GM23338 (cell line): ENCODE results near the gene DPH1. TPM values are rescaled to one million over a fixed set of nuclear protein-coding genes. Genes with fewer than 3 reads are reported as not detected.

Experiments
- ATAC-seq: fragments of 200-7000 bp; cut with Tn5 transposase; 3 replicates; pipeline ENCODE4 v1.9.1; 2020
- DNase-seq: peaks from one replicate; pipeline ENCODE4 v3.0.0-alpha.2; 2015; ENCODE audit warnings: low spot score
- H2AFZ ChIP-seq: fragments of 200-600 bp; sonication (generic); 2 replicates; pipeline ENCODE4 v1.8.0; 2016; ENCODE audit warnings: antibody characterized with exemption, mild to moderate bottlenecking, moderate library complexity
- H3F3A ChIP-seq: fragments of 200-600 bp; sonication (generic); replicated peaks from 2 replicates; pipeline ENCODE4 v1.8.0; 2017; ENCODE audit warnings: antibody characterized with exemption, mixed run types, low read depth
- H3K27ac ChIP-seq: fragments of 200-600 bp; sonication (generic); 2 replicates; pipeline ENCODE4 v1.6.1; 2016; ENCODE audit warnings: low read depth
- H3K27me3 ChIP-seq: fragments of 200-600 bp; sonication (generic); 2 replicates; pipeline ENCODE4 v1.8.0; 2016; ENCODE audit warnings: mild to moderate bottlenecking, mixed run types, moderate library complexity; ENCODE audit not compliant: insufficient read depth
- H3K36me3 ChIP-seq: fragments of 200-600 bp; sonication (generic); 2 replicates; pipeline ENCODE4 v1.8.0; 2016; ENCODE audit warnings: mild to moderate bottlenecking; ENCODE audit not compliant: insufficient read depth
- H3K4me1 ChIP-seq: fragments of 200-600 bp; sonication (generic); 2 replicates; pipeline ENCODE4 v1.8.0; 2016; ENCODE audit warnings: mild to moderate bottlenecking, moderate library complexity; ENCODE audit not compliant: insufficient read depth
- H3K4me2 ChIP-seq: fragments of 200-600 bp; sonication (generic); 2 replicates; pipeline ENCODE4 v1.7.1; 2017; ENCODE audit warnings: mixed run types
- H3K4me3 ChIP-seq: fragments of 200-600 bp; sonication (generic); 2 replicates; pipeline ENCODE4 v1.6.1; 2016; ENCODE audit warnings: mixed run types
- H3K79me2 ChIP-seq: fragments of 200-600 bp; sonication (generic); replicated peaks from 2 replicates; pipeline ENCODE4 v1.8.0; 2017; ENCODE audit warnings: mild to moderate bottlenecking; ENCODE audit not compliant: insufficient read depth
- H3K9me2 ChIP-seq: fragments of 200-600 bp; sonication (generic); 2 replicates; pipeline ENCODE4 v1.8.0; 2017; ENCODE audit not compliant: insufficient read depth
- H4K20me1 ChIP-seq: fragments of 200-600 bp; sonication (generic); replicated peaks from 2 replicates; pipeline ENCODE4 v1.8.0; 2017; ENCODE audit warnings: mild to moderate bottlenecking; ENCODE audit not compliant: insufficient read depth
- H3K27ac Mint-ChIP-seq: 2 replicates; pipeline ENCODE4 v1.8.0; 2020; ENCODE audit warnings: inconsistent platforms, mild to moderate bottlenecking, moderate library complexity, mixed read lengths
- H3K27me3 Mint-ChIP-seq: 3 replicates; pipeline ENCODE4 v1.8.0; 2022; ENCODE audit warnings: low read depth, mild to moderate bottlenecking, moderate library complexity, mixed read lengths, inconsistent platforms; ENCODE audit not compliant: insufficient read depth, poor library complexity
- H3K36me3 Mint-ChIP-seq: 3 replicates; pipeline ENCODE4 v1.8.0; 2021; ENCODE audit warnings: low read depth, mild to moderate bottlenecking, inconsistent platforms, moderate library complexity, mixed read lengths
- H3K4me1 Mint-ChIP-seq: 3 replicates; pipeline ENCODE4 v1.8.0; 2020; ENCODE audit warnings: mild to moderate bottlenecking, inconsistent platforms, mixed read lengths
- H3K4me3 Mint-ChIP-seq: 3 replicates; pipeline ENCODE4 v1.8.0; 2021; ENCODE audit warnings: moderate library complexity, mild to moderate bottlenecking, inconsistent platforms, mixed read lengths
- H3K9me3 Mint-ChIP-seq: 3 replicates; pipeline ENCODE4 v1.8.0; 2020; ENCODE audit warnings: moderate library complexity, mild to moderate bottlenecking, inconsistent platforms, mixed read lengths
- CREB1 ChIP-seq: fragments of 250-450 bp; sonication (Bioruptor Pico); IDR thresholded peaks from 2 replicates; pipeline ENCODE4 v1.5.0; 2020; ENCODE audit warnings: low read depth, mild to moderate bottlenecking, moderate library complexity
- CTCF ChIP-seq, 2 experiments: fragments of 200-600 bp in 1 of 2; sonication (generic) in 1 of 2; conservative IDR thresholded peaks; 2 replicates each; pipeline versions ENCODE4 v1.5.1 to v1.6.1; 2016 to 2017; ENCODE audit warnings: antibody characterized with exemption in 2 of 2, low read depth in 2 of 2, mild to moderate bottlenecking in 2 of 2, moderate library complexity in 1 of 2
- ETS1 ChIP-seq: IDR thresholded peaks from 2 replicates; pipeline ENCODE4 v1.6.1; 2016; ENCODE audit warnings: antibody characterized with exemption
- EZH2 ChIP-seq: fragments of 200-600 bp; sonication (generic); IDR thresholded peaks from one replicate; pipeline ENCODE4 v1.8.0; 2017; ENCODE audit warnings: antibody characterized with exemption, mild to moderate bottlenecking, low read depth; ENCODE audit not compliant: unreplicated experiment
- EZH2phosphoT487 ChIP-seq: fragments of 200-600 bp; sonication (generic); IDR thresholded peaks from one replicate; pipeline ENCODE4 v1.8.1; 2018; ENCODE audit warnings: antibody characterized with exemption; ENCODE audit not compliant: unreplicated experiment
- JUNB ChIP-seq: IDR thresholded peaks from one replicate; pipeline ENCODE4 v1.6.1; 2016; ENCODE audit warnings: antibody characterized with exemption; ENCODE audit not compliant: unreplicated experiment
- NANOG ChIP-seq: IDR thresholded peaks from 2 replicates; pipeline ENCODE4 v1.6.1; 2016; ENCODE audit warnings: antibody characterized with exemption, borderline replicate concordance
- POLR2AphosphoS5 ChIP-seq: IDR thresholded peaks from 2 replicates; pipeline ENCODE4 v1.6.1; 2016; ENCODE audit warnings: antibody characterized with exemption, low read depth
- REST ChIP-seq: IDR thresholded peaks from one replicate; pipeline ENCODE4 v1.6.1; 2018; ENCODE audit warnings: antibody characterized with exemption; ENCODE audit not compliant: unreplicated experiment
- STAT1 ChIP-seq: IDR thresholded peaks from one replicate; pipeline ENCODE4 v1.6.1; 2016; ENCODE audit warnings: antibody characterized with exemption; ENCODE audit not compliant: unreplicated experiment
- ZNF114 ChIP-seq: fragments of 250-450 bp; sonication (Bioruptor Pico); IDR thresholded peaks from 2 replicates; pipeline ENCODE4 v1.5.0; 2020; ENCODE audit warnings: mild to moderate bottlenecking, moderate library complexity
- ZNF331 ChIP-seq: fragments of 250-450 bp; sonication (Bioruptor Pico); IDR thresholded peaks from 2 replicates; pipeline ENCODE4 v1.5.0; 2020; ENCODE audit warnings: low read depth, mild to moderate bottlenecking, moderate library complexity
- ZNF462 ChIP-seq: fragments of 250-450 bp; sonication (Bioruptor Pico); IDR thresholded peaks from 2 replicates; pipeline ENCODE4 v1.5.0; 2020; ENCODE audit warnings: mild to moderate bottlenecking, moderate library complexity
- polyA plus RNA-seq: library from polyadenylated mRNA; unstranded; fragments of >200 nt; fragmentation: Nextera tagmentation; extraction: Ambion mirVana; gene quantifications from 2 replicates; pipeline ENCODE4 v1.2.1, GENCODE V29; 2016
- total RNA-seq: library from RNA; depleted of rRNA; stranded (reverse); fragments of >200 nt; shearing (Covaris generic); gene quantifications from 2 replicates; pipeline ENCODE4 v1.2.3, GENCODE V29; 2014

The DPH1 gene
- total and polyA plus RNA-seq, 2 experiments from 2014 or later = 11.8 to 28.2 TPM

GRCh38 chr17:1986783-1987451, 43.0 kb upstream of the DPH1 start:
- no peak overlapping the region for H3K4me3 ChIP-seq
- no peak for ATAC-seq
- H3K4me1 Mint-ChIP-seq = peaks cover 8% of the 10 kb centered on the region; the same call in 2 of the 3 replicates
- no peak overlapping the region for H3K4me3 Mint-ChIP-seq
- no peaks in the 10 kb centered on the region for H3K27me3 ChIP-seq
- peaks cover 13% of the 10 kb centered on the region for H3K27me3 Mint-ChIP-seq
- no peaks in the 10 kb centered on the region for H4K20me1 ChIP-seq
- H3K9me3 Mint-ChIP-seq = no peaks in the 10 kb centered on the region
- DNase-seq = no peak
- no peaks in the 10 kb centered on the region for H3K79me2 ChIP-seq
- H3K27ac ChIP-seq = no peak overlapping the region
- no peaks in the 10 kb centered on the region for H3K36me3 ChIP-seq
- H3K4me2 ChIP-seq = no peak overlapping the region
- TF ChIP-seq ETS1 (no peak), ZNF114 (CRISPR knock-in tag) (no peak), JUNB (no peak), EZH2phosphoT487 (no peak), EZH2 (no peak), ZNF462 (CRISPR knock-in tag) (no peak), CREB1 (CRISPR knock-in tag) (no peak), ZNF331 (no peak), REST (no peak), NANOG (no peak), STAT1 (no peak), CTCF (conservative IDR thresholded peaks at IDR 0.05; ENCODE audit: low read depth in 2 of 2) (no peak), POLR2AphosphoS5 (no peak)
- no peaks in the 10 kb centered on the region for H3K9me2 ChIP-seq
- no peaks in the 10 kb centered on the region for H3F3A ChIP-seq
- H3K27ac Mint-ChIP-seq = no peak overlapping the region
- H2AFZ ChIP-seq = peak overlapping the region; percentile 86
- no peaks in the 10 kb centered on the region for H3K4me1 ChIP-seq
- no peaks in the 10 kb centered on the region for H3K36me3 Mint-ChIP-seq
